Stimulated activated CD8-positive, alpha-beta memory T cell treated with anti-CD3 and anti-CD28 coated beads, Interleukin-7, amount 100 ng/mL, for 4 hours (primary cell): Measurements from ENCODE around the gene CALD1.

Experiments used
- DNase-seq, 2 donors: peaks; one replicate each; pipeline ENCODE4 v3.0.0-alpha.2; 2020; ENCODE audit warnings: low read depth in 2 of 2

Gene CALD1

GRCh38 chr7:134927076-134927475 lies 147.6 kb downstream of the CALD1 start:
- DNase-seq: no peak

DNA sequence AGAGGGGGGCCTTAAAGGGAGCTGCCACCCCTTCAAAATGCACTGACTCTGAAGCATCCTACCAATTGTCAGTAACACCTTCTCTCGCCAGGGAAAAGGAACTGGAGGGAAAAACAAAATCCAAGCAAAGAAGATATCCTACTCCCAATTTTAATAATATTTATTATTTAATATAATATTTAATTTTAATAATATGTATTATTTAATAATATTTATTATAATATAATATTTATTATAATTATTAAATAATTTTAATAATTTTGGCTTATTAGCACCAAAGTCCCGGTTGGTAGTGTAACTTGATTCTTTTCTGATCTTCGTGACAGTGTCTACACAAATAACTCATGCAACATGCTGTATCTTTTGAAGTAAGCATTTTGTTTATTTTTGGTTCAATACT lies 148.3 kb downstream of the CALD1 start:
- DNase-seq: no peak

GRCh38 chr7:134928554-134928953 lies 149.1 kb downstream of the CALD1 start:
- no peak for DNase-seq

DNA sequence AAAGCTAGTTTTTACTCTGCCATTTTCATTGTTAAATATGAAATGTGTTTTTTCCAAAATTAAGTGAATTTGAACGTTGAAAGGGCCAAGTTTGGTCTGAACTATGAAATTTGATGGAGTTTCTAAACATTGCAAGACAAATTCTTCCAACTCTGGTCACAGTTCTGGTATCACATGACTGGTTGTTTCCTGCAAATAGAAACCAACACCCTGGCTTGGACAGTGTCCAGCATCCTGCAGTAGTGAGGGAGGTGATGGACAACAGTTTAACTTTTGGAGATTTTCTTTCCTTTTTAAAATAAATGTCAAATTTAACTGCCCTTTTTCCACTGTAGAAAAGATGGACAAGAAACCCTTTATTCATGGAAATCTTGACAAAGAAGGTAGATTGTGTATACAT lies 152.1 kb downstream of the CALD1 start:
- no peak for DNase-seq

- no peak for DNase-seq
These were observed 153.4 kb downstream of the CALD1 start for GRCh38 chr7:134932707-134933370.

GRCh38 chr7:134933460-134934068 lies 154.1 kb downstream of the CALD1 start:
- no peak for DNase-seq

DNA sequence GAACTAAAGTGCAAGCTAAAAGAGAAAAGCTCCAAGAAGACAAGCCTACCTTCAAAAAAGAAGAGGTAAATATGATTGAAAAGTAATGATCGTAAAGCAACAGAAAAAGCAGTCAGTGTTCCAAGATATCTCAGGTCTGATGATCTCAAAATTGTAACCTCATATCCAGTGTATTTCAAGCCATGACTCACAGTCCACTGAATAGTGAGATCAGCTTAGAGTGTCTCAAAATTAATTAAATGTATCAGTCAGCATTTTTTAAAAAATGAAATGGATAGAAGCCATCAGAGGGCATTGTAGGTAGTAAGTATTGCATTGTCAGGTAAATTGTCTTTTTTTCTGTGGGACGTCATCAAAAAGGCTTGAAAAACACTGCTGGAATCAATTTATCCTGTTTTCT lies 156.3 kb downstream of the CALD1 start:
- DNase-seq: no peak

GRCh38 chr7:134936893-134937510 lies 157.6 kb downstream of the CALD1 start:
- no peak for DNase-seq

GRCh38 chr7:134938141-134938540 lies 158.7 kb downstream of the CALD1 start:
- DNase-seq: no peak

DNA sequence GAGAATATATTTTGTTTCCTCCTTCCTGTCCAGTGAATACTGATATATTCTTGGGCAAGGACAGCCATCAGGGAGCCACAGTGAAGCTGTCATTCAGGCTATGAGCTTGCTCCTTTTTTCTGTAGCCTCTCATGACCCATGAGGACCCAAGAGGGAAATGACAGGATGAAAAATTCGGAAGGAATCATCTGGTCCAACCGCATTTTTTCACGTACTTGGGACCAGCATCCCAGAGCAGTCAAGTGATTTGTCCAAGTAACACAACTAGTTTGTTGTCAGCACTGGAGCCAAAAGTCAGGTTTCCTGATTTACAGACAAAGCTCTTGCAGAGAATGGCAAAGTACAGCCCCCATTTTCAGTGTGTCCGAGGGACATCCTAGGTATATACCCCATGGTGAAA lies 159.7 kb downstream of the CALD1 start:
- no peak for DNase-seq

- no peak for DNase-seq
These were observed 161.3 kb downstream of the CALD1 start for GRCh38 chr7:134940729-134941128.

- DNase-seq: no peak
These were observed 161.9 kb downstream of the CALD1 start for GRCh38 chr7:134941185-134941900.

DNA sequence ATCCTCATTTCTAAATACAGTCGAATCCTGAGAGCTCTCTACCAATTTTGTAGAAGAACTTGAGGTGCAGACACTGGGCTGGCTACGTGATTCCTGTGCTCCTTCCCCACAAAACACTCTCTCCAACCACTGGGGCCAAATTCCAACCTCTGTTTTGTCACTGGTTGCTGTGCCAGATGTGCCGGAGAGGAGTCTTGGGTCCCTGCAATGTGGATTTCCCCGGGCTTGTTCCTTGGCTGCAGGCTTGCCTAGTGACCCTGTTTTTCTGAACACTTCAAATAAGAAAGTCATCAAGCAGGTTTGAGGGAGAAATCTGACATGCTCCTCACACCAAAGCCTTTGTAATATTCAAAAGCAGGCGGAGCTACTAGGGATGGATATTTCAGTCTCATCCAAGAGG lies 162.5 kb downstream of the CALD1 start:
- DNase-seq: no peak

GRCh38 chr7:134942690-134943466 lies 163.4 kb downstream of the CALD1 start:
- no peak for DNase-seq

- no peak for DNase-seq
These were observed 164.5 kb downstream of the CALD1 start for GRCh38 chr7:134943785-134944400.

GRCh38 chr7:134945691-134946090 lies 166.3 kb downstream of the CALD1 start:
- no peak for DNase-seq

DNA sequence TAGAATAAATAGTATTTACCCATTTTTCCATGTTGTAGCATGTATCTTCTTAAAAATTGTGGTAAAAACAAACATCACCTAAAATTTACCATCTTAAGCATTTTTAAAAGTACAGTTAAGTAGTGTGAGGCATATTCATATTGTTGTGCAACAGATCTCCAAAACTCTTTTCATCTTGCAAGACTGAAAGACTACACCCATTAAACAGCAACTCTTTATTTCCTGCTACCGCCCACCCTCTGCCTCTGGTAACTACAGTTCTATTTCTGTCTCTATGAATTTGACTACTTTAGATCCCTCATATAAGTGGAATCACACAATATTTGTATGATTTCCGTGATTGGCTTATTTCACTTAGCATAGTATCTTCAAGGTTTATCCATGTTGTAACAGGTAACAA lies 166.8 kb downstream of the CALD1 start:
- no peak for DNase-seq

- DNase-seq: no peak
These were observed 167.9 kb downstream of the CALD1 start for GRCh38 chr7:134947329-134947728.

DNA sequence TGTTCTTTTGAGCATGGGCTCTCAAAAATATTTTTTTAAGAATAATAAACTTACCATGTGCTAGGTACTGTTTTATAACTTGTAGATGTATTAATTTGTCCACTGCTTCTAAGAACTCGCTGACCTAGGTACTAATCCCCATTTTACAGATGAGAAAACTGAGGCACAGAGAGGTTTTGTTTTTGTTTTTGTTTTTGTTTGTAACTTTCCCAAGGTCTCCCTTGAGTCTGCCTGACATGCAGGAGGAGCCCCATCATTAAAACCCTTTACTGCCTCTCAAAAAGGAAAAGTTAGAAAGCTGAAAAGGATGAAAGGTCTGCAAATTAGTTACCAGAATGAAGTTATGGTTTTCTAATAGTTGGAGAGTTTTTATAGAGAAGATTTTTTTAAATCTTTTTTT lies 168.4 kb downstream of the CALD1 start:
- no peak for DNase-seq

DNA sequence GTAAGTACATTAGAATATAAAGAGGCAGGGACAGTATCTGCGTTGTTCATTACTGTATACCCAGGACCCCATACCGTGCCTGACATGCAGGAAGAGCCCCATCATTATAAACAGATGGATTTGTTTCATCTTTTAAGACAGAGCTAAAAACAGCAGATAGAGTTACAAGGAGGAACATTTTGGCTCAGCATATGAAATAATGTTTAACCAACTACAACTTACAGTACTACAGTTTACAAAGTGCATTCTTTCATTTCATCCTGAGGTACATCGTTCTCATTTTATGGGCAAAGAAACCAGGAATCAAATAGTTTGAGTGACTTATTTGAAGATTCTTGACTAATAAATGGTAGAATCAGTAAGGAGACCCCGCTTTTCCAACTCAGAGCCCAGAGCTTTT lies 168.8 kb downstream of the CALD1 start:
- no peak for DNase-seq

DNA sequence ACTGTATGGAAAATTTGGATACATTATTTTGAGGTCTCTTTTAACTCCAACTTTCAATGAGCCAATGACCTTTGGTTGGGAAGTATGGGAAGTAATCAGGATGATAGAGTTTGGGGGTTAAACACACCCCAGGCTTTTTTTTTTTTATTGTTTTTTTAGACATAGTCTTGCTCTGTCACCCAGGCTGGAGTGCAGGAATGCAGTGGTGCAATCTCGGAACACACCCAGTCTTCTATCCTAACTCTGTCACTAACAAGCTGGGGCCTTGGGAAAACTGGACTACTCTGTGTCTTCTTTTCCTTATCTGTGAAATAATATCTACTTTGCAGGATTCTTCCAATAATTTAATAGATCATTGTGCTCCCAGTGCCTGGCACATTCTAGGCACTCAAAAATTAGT lies 169.3 kb downstream of the CALD1 start:
- no peak for DNase-seq

DNA sequence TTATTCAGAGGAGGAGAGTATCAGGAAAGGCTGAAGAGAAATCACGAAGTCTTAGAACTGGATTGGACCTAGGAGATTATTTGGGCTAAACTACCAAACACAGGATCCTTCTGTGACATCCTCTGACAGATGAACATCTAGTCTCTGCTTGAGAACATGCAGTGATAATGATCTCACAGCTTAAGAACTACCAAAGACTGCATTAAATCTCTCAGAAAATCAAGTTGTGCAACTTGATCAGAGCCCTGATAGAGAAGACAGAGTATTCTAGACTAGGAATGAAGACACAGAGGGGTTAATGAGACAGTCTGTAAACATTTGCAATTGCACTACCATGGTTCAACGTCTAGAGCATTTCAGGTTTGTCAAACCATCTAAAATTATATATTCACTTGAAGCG lies 169.7 kb downstream of the CALD1 start:
- no peak for DNase-seq
